ENCODE data around the gene NCKAP1.

DNA sequence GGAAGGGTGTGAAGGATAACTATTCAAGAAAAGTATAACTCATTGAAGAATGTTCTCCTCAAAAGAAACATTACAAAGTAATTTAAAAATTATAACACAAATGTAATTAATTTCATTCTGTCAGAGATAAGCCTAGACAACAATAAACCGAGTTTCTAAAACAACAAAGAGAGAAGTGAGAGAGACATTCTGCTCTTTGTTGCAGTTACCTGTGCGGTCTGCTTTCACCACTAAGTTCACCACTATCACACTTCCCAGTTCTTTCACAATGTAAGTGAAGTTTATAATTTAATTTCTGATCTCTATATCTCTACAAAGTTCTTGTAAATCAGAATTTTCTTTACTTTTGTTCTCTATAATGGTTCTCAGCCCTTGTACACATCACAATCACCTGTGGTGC is 95.5 kb downstream of the NCKAP1 start:
- TF ChIP-seq, protein P1, sequence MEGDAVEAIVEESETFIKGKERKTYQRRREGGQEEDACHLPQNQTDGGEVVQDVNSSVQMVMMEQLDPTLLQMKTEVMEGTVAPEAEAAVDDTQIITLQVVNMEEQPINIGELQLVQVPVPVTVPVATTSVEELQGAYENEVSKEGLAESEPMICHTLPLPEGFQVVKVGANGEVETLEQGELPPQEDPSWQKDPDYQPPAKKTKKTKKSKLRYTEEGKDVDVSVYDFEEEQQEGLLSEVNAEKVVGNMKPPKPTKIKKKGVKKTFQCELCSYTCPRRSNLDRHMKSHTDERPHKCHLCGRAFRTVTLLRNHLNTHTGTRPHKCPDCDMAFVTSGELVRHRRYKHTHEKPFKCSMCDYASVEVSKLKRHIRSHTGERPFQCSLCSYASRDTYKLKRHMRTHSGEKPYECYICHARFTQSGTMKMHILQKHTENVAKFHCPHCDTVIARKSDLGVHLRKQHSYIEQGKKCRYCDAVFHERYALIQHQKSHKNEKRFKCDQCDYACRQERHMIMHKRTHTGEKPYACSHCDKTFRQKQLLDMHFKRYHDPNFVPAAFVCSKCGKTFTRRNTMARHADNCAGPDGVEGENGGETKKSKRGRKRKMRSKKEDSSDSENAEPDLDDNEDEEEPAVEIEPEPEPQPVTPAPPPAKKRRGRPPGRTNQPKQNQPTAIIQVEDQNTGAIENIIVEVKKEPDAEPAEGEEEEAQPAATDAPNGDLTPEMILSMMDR (IDR thresholded peaks at IDR 0.05) = no peak
- TF ChIP-seq, protein P2, sequence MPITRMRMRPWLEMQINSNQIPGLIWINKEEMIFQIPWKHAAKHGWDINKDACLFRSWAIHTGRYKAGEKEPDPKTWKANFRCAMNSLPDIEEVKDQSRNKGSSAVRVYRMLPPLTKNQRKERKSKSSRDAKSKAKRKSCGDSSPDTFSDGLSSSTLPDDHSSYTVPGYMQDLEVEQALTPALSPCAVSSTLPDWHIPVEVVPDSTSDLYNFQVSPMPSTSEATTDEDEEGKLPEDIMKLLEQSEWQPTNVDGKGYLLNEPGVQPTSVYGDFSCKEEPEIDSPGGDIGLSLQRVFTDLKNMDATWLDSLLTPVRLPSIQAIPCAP (CRISPR knock-in tag; IDR thresholded peaks at IDR 0.05) = no peak
- no peak for TF ChIP-seq FOXP1 (CRISPR knock-in tag; IDR thresholded peaks at IDR 0.05; ENCODE audit: borderline replicate concordance)

All from WTC11 (cell line).